ENCODE data around the gene FRMD5.

- TF ChIP-seq CTCF (IDR thresholded peaks at IDR 0.05) (no peak), POLR2A (IDR thresholded peaks at IDR 0.05) (no peak)
These were observed 66.6 kb downstream of the FRMD5 start for GRCh38 chr15:44128443-44128842.
